NCI-H1436 (cell line): ENCODE results near the gene PNKD.
A peak's percentile ranks its signal among the peaks of the same experiment; 100 is the strongest.

Source experiments
- DNase-seq: peaks from one replicate; lab custom pipeline; 2025; lab: John Stamatoyannopoulos, UW

The PNKD gene

GRCh38 chr2:218374795-218375194 lies 104.5 kb downstream of the PNKD start:
- DNase-seq, result no peak

GRCh38 chr2:218375212-218375611 lies 104.9 kb downstream of the PNKD start:
- no peak for DNase-seq

- DNase-seq, result no peak
Measured at GRCh38 chr2:218378053-218378452, 107.7 kb downstream of the PNKD start.

DNA sequence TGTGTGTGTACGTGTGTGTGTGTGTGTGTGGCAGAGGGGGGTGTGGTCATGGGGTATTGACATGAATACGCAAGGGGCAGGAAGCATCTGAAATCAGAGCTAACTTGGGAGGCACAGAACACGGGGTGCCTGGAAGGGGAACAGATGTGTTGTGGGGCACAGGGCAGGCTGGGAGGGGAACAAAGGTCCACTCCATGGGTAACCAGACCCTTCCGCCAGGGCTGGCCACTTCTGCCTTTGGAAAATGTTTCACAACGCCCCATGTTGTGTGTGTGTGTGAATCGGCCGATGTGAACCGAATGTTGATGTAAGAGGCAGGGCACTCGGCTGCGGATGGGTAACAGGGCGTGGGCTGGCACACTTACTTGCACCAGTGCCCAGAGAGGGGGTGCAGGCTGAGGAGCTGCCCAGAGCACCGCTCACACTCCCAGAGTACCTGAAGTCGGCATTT lies 111.6 kb downstream of the PNKD start, which contains the start of gene SLC11A1:
SLC11A1 (plus strand) TSS at position 358 of the 451 bp plus-strand sequence. CDS start 96 bp downstream, outside the sequence.
- DNase-seq, result no peak

DNA sequence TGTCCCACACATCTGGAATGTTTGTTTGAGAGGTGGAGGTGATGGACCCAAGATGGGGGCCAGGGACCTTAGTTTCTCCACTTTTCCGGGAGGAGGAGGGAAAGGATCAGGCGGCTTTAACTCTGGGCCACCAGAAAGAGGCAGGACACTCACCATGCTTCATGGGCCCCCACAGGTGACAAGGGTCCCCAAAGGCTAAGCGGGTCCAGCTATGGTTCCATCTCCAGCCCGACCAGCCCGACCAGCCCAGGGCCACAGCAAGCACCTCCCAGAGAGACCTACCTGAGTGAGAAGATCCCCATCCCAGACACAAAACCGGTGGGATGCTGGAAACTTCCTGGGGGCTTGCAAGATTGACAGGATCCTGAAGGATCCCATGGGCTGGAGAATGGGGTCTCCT lies 112.5 kb downstream of the PNKD start:
- DNase-seq, result no peak

DNA sequence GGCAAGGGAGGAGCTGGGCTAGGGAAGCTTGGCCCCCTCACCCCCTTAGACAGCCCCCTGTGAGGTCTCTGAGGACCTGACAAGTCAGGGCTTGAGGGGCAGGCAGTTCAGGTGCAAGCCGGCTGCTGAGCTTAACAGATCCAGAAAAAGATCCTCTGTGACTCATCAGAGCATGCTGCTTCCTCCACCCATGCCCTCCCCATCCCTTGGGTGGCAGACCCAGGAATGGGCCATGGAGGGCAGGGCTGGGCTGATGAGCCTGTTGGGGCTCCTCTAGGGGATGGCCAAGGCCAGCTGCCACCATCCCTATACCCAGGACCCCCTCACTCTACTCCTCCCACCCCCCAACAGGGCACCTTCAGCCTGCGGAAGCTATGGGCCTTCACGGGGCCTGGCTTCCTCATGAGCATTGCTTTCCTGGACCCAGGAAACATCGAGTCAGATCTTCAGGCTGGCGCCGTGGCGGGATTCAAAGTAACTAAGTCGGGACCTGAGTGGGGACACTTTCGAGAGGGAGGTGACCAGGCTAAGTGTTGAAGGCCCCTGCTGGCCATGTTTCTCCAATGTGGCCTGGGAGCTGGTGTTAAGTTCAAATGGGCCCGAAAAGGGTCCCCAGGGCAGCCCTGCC lies 113.7 kb downstream of the PNKD start:
- no peak for DNase-seq

GRCh38 chr2:218384975-218385374 lies 114.7 kb downstream of the PNKD start:
- no peak for DNase-seq

DNA sequence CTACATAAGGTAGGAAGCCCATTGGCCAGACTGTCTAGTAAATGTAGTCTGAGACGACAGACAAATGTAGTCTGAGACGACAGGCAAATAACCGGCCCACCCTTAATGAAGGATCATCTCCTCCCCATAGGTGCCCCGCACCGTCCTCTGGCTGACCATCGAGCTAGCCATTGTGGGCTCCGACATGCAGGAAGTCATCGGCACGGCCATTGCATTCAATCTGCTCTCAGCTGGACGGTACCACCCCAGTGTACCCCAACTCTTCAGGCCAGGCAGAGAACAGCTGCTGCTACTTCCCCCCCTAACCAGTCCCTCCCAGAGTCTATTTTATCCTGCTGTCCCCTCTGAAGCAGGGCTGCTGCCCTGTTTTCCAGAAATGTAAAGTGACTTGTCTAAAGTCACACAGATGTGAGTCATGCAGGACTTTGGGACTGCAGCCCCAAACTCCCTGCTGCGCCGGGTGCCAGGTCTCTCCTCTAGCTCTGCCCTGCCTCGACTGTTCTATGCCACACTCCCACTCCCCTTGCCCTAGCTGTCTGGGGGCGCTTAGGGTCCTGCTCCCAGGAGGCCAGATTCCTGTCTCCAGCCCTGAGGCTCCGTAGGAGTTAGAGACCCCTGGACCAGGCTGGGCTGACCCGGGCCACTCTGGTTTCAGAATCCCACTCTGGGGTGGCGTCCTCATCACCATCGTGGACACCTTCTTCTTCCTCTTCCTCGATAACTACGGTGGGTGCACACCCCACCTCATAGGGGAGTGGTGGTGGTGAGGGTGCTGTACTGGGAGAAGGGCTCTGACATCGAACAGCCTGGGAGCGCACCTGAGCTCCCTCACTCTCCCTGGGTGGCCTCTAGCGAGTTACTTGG lies 116.4 kb downstream of the PNKD start:
- DNase-seq, result no peak

DNA sequence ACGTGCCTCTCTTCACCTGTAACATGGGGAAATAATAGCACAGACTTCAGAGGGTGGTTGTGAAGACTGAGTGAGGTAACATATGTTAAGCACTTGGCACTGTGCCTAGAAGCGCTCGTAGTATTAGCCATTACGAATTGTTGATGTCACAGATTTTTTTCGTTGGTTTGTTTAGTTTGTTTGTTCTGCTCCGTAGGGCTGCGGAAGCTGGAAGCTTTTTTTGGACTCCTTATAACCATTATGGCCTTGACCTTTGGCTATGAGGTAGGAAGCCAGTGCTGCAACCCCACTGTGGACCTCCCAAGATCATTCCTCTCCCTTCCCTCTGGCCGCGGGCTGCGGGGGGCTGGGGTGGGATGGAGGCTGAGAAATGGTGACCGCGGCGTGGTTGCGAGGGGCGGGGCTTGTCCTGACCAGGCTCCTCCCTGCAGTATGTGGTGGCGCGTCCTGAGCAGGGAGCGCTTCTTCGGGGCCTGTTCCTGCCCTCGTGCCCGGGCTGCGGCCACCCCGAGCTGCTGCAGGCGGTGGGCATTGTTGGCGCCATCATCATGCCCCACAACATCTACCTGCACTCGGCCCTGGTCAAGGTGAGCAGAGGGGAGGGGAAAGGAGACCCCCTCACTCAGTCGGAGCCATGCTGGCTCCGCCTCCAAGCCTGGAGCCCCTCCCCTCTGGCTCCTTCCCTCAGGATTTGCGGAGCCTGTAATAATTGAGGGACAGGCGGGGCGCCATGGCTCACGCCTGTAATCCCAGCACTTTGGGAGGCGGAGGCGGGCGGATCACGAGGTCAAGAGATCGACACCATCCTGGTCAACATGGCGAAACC lies 117.3 kb downstream of the PNKD start:
- DNase-seq, result peak; percentile 69

DNA sequence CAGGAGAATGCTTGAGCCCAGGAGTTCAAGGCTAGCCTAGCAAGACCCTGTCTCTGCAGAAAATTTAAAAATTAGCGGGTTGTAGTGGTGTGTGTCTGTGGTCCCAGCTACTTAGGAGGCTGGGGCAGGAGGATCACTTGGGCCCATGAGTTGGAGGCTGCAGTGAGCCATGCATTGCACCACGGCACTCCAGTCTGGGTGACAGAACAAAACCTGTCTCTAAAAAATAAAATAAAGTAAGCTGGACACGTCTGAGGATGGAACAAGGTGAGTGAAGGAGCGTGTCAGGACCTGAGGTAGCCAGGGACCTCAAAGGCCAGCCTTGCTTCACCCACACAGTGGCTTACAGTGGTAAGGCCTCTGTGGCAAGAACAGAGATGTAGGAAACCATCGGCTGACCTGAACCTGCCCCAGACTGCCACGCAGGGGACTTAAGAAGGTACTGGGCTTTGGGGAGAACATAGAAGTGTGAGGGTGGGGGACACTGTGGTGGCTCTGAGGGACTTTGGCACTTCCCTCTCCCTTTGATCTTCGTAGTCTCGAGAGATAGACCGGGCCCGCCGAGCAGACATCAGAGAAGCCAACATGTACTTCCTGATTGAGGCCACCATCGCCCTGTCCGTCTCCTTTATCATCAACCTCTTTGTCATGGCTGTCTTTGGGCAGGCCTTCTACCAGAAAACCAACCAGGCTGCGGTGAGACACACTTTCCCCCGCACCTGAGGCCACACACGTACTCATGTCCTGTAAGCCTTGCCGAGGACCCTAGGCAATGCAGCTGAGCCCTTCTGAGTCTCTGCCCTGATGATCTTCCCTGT lies 119.2 kb downstream of the PNKD start:
- DNase-seq, result no peak

GRCh38 chr2:218391202-218391601 lies 120.9 kb downstream of the PNKD start:
- DNase-seq, result no peak

GRCh38 chr2:218392459-218392858 lies 122.1 kb downstream of the PNKD start:
- no peak for DNase-seq

DNA sequence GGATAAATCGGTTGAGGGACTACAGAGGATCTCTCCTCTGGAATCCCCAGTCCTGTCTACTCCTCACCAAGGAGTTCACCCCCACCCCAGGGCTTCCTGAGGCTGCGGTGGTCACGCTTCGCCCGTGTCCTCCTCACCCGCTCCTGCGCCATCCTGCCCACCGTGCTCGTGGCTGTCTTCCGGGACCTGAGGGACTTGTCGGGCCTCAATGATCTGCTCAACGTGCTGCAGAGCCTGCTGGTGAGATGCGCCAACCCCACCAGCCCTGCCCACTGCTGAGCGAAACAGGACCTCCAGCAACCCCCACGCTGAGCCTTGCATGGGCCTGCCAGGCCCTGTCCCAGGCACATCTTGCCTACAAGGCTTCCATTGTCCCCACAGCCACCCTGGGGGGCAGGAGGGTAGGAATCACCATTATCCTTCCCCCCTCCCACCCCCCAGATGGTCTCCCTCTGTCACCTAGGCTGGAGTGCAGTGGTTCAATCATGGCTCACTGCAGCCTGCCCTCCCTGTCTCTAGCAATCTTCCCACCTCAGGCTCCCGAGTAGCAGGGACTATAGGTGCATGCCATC lies 122.7 kb downstream of the PNKD start:
- no peak for DNase-seq

DNA sequence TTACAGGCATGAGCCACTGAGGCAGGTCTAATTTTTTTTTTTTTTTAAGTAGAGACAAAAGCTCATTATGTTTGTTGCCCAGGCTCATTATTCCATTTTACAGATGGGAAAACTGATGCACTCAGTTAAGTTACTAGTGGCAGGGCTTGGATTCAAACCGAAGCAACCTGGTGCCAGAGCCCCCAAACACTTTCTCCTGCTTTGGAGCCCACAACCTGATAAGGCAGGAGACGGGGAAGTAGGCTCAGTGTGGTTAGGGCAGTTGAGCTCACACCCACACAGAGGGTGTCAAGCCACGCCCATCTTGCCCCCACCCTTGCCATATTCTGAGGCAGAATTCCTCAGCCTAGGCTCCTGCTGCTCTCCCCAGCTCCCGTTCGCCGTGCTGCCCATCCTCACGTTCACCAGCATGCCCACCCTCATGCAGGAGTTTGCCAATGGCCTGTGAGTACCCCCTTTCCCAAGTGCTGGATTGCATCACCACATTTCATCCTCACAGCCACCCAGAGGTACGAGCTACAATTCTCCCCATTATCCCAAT lies 123.5 kb downstream of the PNKD start:
- DNase-seq, result no peak

DNA sequence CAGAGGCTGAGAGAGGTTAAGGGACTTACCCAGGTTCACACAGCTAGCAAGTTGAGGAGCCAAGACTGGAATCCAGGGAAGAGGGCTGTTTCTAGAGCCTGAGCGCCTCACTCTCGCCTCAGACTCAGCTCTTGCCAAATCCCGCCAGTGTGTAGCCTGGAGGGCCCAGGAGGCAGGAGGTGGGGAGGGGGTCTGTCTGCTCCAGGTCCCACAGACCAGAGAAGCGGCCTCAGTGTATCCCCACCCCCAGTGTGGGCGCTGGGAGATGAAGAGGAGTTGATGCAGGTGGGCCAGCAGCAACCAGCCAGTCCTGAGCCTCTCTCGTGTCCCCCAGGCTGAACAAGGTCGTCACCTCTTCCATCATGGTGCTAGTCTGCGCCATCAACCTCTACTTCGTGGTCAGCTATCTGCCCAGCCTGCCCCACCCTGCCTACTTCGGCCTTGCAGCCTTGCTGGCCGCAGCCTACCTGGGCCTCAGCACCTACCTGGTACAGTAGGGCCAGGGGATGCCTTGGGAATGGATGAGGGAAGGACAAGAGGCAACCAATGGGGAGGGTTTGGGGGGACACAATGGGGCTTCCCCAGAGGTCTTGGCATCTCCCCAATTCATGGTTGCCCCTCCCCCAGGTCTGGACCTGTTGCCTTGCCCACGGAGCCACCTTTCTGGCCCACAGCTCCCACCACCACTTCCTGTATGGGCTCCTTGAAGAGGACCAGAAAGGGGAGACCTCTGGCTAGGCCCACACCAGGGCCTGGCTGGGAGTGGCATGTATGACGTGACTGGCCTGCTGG lies 124.2 kb downstream of the PNKD start:
- DNase-seq, result no peak

- no peak for DNase-seq
Measured at GRCh38 chr2:218395090-218395444, 124.7 kb downstream of the PNKD start.

DNA sequence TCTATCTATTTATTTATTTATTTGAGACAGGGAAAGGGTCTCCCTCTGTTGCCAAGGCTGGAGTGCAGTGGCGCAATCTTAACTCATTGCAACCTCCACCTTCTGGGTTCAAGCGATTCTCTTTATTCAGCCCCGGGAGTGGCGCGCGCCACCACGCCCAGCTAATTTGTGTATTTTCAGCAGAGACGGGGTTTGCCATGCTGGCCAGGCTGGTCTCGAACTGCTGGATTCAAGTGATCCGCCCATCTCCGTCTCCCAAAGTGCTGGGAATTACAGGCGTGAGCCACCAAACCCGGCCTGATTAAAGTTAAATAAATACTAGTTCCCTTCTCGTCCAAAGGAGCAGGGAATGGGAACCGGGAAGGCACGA lies 125.1 kb downstream of the PNKD start:
- no peak for DNase-seq

GRCh38 chr2:218395826-218396687 lies 125.7 kb downstream of the PNKD start:
- DNase-seq, result peak; percentile 92
